GM19395 (cell line): Measurements from ENCODE around the gene TUBB2B.
"Not testable (repeated sequence)": the region's sequence is repeated elsewhere in the genome, so short reads cannot be mapped to it uniquely, and the experiment has no call there.

ENCODE experiments used
- ATAC-seq: cut with Tn5 transposase; IDR thresholded peaks from one replicate; pipeline ENCODE4 v1.9.1; 2021; ENCODE audit warnings: mild to moderate bottlenecking, moderate library complexity; ENCODE audit not compliant: unreplicated experiment

Gene TUBB2B

GRCh38 chr6:3212261-3212660, 15.2 kb downstream of the TUBB2B start:
- ATAC-seq, result no peak

GRCh38 chr6:3211681-3212080, 15.8 kb downstream of the TUBB2B start:
- no peak for ATAC-seq

- ATAC-seq, result peak; percentile 21
Observed at GRCh38 chr6:3210024-3210610, 17.3 kb downstream of the TUBB2B start.

GRCh38 chr6:3209114-3210023, 18.1 kb downstream of the TUBB2B start:
- peak; percentile 44 for ATAC-seq

GRCh38 chr6:3208775-3209113, 18.7 kb downstream of the TUBB2B start:
- no peak for ATAC-seq

- no peak for ATAC-seq
Observed at GRCh38 chr6:3208098-3208774, 19.2 kb downstream of the TUBB2B start.

- no peak for ATAC-seq
Observed at GRCh38 chr6:3206339-3207015, 21.0 kb downstream of the TUBB2B start.

- no peak for ATAC-seq
Observed at GRCh38 chr6:3205913-3206312, 21.5 kb downstream of the TUBB2B start.

- no peak for ATAC-seq
Observed at GRCh38 chr6:3204921-3205320, 22.5 kb downstream of the TUBB2B start.

- no peak for ATAC-seq
Observed at GRCh38 chr6:3202999-3203696, 24.3 kb downstream of the TUBB2B start.

GRCh38 chr6:3201388-3201787, 26.1 kb downstream of the TUBB2B start:
- ATAC-seq, result no peak

- ATAC-seq, result no peak
Observed at GRCh38 chr6:3200682-3201081, 26.8 kb downstream of the TUBB2B start.

- ATAC-seq, result no peak
Observed at GRCh38 chr6:3199382-3199781, 28.1 kb downstream of the TUBB2B start.

- not testable (repeated sequence) for ATAC-seq
Observed at GRCh38 chr6:3197734-3198133, 29.7 kb downstream of the TUBB2B start.

- ATAC-seq, result no peak
Observed at GRCh38 chr6:3196770-3197169, 30.7 kb downstream of the TUBB2B start.

GRCh38 chr6:3195695-3196497, 31.6 kb downstream of the TUBB2B start:
- ATAC-seq, result no peak

GRCh38 chr6:3195420-3195694, 32.1 kb downstream of the TUBB2B start:
- no peak for ATAC-seq

- no peak for ATAC-seq
Observed at GRCh38 chr6:3194535-3195419, 32.7 kb downstream of the TUBB2B start.
